GM12801 (cell line): ENCODE data around the gene SLC7A9.

Source experiments
- TF ChIP-seq, protein P1 (sequence below): IDR thresholded peaks from one replicate; pipeline ENCODE4 v1.5.1; 2011; ENCODE audit warnings: control low read depth; ENCODE audit not compliant: insufficient read length; ENCODE audit errors: extremely low read depth

The SLC7A9 gene

GRCh38 chr19:32891609-32892008, 22.0 kb upstream of the SLC7A9 start:
- TF ChIP-seq, protein P1, sequence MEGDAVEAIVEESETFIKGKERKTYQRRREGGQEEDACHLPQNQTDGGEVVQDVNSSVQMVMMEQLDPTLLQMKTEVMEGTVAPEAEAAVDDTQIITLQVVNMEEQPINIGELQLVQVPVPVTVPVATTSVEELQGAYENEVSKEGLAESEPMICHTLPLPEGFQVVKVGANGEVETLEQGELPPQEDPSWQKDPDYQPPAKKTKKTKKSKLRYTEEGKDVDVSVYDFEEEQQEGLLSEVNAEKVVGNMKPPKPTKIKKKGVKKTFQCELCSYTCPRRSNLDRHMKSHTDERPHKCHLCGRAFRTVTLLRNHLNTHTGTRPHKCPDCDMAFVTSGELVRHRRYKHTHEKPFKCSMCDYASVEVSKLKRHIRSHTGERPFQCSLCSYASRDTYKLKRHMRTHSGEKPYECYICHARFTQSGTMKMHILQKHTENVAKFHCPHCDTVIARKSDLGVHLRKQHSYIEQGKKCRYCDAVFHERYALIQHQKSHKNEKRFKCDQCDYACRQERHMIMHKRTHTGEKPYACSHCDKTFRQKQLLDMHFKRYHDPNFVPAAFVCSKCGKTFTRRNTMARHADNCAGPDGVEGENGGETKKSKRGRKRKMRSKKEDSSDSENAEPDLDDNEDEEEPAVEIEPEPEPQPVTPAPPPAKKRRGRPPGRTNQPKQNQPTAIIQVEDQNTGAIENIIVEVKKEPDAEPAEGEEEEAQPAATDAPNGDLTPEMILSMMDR = no peak

- TF ChIP-seq, protein P1 = no peak
Observed at GRCh38 chr19:32890841-32891240, 21.3 kb upstream of the SLC7A9 start.

GRCh38 chr19:32890326-32890725, 20.8 kb upstream of the SLC7A9 start:
- TF ChIP-seq, protein P1 = no peak

DNA sequence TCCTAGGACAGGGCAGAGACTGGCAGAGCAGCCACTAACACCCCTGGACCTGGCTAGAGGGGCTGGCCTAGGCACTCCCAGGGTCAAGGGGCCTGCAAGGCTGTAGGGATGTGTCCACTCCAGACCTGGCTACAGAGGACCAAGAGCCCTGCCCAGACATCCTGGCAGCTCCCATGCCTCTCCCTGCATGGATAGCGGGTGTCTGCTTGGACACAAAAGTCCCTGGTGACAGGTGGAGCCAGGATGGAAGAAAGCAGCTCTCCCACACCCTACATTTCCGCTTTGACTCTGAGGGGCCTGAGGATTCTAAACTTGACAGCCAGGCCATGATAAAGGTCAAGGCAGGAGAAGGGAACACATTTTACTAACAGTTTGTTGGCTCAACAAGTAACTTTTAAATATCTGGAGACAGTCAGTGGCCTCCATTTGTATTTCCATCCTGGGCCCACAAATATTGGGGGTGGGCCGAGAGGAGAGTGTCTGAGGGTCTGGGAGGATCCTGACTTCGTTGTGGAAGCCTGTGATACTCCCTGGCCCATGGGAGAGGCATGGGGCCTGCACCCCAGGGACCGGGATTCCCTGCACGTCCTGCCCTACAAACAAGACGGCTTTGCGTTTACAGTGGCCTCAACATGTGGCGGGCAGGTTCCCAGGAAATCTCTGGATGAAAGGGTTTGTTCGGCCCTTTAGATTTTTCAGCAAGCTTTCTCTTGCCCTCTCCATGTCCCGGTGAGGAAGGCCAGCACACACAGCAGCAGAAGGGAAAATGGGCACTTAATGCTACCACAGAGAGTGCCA, 19.8 kb upstream of the SLC7A9 start:
- TF ChIP-seq, protein P1 = no peak

- TF ChIP-seq, protein P1 = no peak
Observed at GRCh38 chr19:32887572-32888215, 18.1 kb upstream of the SLC7A9 start.

- TF ChIP-seq, protein P1 = no peak
Observed at GRCh38 chr19:32886241-32886640, 16.7 kb upstream of the SLC7A9 start.

DNA sequence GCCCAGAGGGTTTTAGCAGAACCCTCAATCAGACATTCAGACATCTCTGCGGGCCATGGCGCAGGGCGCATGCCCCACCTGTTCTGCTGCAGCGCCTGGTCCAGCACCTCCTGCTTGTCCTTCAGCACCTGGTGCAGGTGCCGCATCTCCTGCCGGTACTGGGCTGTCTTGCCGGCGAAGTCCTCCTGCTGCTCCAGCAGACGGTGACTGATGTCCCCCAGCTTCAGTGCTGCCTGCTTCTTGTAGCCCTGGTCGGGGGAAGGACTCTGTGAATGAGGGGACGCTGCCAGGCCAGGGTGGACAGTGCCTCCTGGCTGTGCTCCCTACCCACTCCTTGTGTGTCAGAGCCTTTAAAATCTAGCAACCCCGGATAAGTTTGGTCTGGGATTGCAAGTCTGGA, 12.2 kb upstream of the SLC7A9 start:
- TF ChIP-seq, protein P1 = no peak
